Mesothelial cell of epicardium (in vitro differentiated cells): ENCODE data around the gene AKAP13. TPM values are rescaled to one million over a fixed set of nuclear protein-coding genes. Genes with fewer than 3 reads are reported as not detected.

Experiments
- DNase-seq, 2 experiments: peaks; one replicate each; pipeline ENCODE4 v3.0.0; 2021; ENCODE audit warnings: low spot score in 2 of 2; ENCODE audit not compliant: unreplicated experiment in 2 of 2
- H3K27ac Mint-ChIP-seq: 2 replicates; pipeline ENCODE4 v1.8.0; 2021; ENCODE audit warnings: mixed read lengths
- H3K27me3 Mint-ChIP-seq: 2 replicates; pipeline ENCODE4 v1.8.0; 2021; ENCODE audit warnings: low read depth, mixed read lengths
- H3K36me3 Mint-ChIP-seq: 2 replicates; pipeline ENCODE4 v1.8.0; 2021; ENCODE audit warnings: mixed read lengths
- H3K4me1 Mint-ChIP-seq: 2 replicates; pipeline ENCODE4 v1.8.0; 2021; ENCODE audit warnings: mixed read lengths
- H3K4me3 Mint-ChIP-seq: 2 replicates; pipeline ENCODE4 v1.8.0; 2021; ENCODE audit warnings: mild to moderate bottlenecking, moderate library complexity, mixed read lengths
- H3K9me3 Mint-ChIP-seq: 2 replicates; pipeline ENCODE4 v1.8.0; 2021; ENCODE audit warnings: mixed read lengths
- total RNA-seq: library from RNA; stranded (reverse); gene quantifications from 3 replicates; pipeline ENCODE4 v1.2.1, GENCODE V29; 2021
- TF ChIP-seq, protein P1 (sequence below): fragments of 200-600 bp; sonication (generic); IDR thresholded peaks from one replicate; pipeline ENCODE4 v1.5.0; 2021; ENCODE audit warnings: antibody characterized with exemption; ENCODE audit not compliant: unreplicated experiment

Gene AKAP13
- total RNA-seq, 1 donor from 2014 or later: 109 TPM

DNA sequence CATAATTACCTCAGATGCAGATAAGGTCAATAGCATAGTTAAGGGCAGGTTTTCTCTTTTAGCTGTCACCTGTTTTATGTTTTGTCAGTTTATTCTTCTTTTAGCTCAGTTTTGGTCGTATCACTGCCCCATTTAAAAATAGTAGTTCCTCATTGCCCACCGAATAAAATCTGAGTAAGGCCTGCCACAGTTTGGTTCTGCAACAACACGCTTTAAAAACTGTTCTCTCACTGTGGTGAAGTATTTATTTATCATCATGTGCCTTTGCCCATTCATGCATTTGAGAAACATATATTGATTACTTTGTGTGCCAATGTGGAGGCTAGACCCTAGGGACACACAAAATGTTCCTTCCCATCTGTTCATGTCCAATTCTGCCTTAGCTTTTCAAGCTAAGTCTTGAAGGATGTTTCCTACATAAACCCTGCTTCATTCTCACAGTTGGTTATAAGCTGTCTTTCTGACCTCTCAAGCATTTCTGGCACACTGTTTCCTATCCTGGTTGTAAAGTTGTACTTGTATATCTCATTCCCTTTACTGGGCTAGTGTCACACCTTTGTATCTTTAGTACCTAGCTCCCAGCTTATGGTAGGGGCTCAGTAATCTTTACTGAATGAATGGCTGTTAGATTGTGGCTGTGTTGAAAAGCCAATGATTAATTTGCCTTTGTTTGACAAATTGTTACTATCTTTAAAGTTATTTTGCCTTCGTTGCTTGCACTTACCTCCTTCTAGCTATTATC, 23.9 kb downstream of the AKAP13 start:
- TF ChIP-seq, protein P1, sequence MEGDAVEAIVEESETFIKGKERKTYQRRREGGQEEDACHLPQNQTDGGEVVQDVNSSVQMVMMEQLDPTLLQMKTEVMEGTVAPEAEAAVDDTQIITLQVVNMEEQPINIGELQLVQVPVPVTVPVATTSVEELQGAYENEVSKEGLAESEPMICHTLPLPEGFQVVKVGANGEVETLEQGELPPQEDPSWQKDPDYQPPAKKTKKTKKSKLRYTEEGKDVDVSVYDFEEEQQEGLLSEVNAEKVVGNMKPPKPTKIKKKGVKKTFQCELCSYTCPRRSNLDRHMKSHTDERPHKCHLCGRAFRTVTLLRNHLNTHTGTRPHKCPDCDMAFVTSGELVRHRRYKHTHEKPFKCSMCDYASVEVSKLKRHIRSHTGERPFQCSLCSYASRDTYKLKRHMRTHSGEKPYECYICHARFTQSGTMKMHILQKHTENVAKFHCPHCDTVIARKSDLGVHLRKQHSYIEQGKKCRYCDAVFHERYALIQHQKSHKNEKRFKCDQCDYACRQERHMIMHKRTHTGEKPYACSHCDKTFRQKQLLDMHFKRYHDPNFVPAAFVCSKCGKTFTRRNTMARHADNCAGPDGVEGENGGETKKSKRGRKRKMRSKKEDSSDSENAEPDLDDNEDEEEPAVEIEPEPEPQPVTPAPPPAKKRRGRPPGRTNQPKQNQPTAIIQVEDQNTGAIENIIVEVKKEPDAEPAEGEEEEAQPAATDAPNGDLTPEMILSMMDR: no peak
- Mint-ChIP-seq H3K27ac (no peak overlapping the region), H3K4me3 (no peak overlapping the region), H3K9me3 (peaks cover 4% of the 10 kb centered on the region), H3K4me1 (peaks cover 36% of the 10 kb centered on the region), H3K36me3 (peaks cover 5% of the 10 kb centered on the region), H3K27me3 (no peaks in the 10 kb centered on the region)
- DNase-seq: no peak

DNA sequence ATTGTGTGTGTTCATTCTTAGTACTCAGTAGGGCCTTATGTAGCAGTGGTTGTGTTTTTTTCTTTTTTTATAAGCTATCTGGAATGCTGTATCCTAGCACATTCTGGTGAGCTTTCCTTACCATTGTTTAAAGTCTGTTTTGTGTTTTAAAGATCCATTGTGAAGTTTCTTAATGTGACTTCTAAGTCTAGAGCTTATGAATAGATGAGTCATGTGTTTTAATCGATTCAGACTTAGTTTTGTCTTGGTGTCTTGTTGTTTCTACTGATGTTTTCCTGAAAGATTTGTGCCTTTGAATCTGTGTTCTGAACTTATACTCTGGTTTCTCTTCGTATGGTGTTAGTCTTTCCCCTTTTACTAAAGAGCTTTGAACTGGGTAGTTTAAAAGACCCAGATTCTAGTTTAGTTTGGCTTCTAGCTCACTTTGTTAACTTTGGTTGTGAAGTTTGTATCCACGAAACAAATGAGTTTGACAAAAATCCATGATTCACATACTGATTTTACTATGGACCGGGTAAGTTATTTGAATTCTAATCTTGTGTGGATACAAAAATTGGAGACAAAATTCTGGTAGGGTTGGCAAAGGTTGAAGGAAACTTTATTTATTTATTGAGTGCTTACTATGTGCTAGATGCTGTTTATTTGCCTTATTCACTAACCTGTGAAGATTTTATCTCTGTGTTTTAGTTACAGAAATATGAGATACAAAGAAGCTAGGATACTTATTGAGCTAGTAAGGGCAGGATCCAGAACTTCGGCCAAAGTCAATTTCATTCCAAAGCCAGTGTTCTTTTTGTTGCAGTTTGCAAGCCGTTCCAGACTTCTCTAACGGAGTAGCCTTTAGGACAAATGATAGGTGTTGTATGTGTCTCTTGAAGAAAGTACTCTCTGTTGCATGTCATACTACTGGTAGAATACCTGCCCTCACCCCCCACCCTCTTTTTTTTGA, 24.8 kb downstream of the AKAP13 start:
- Mint-ChIP-seq H3K4me1 (peaks cover 36% of the 10 kb centered on the region), H3K36me3 (peaks cover 7% of the 10 kb centered on the region), H3K4me3 (no peak overlapping the region)

DNA sequence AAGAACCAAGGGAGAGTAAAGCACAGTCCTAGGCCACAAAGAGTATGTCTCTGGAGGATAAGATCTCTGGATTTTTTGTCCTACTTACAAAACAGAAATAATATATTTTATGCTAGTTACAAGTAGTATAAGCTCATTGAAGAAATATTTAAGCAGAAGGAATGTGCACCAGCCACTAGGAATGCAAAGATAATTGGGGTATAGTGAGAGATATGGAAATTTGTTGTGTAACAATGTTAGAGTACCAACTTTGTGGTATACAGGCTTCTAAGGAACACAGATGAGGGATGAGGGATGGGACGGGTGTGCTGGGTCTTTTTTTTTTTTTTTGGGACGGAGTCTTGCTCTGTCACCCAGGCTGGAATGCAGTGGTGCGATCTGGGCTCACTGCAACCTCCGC, 26.5 kb downstream of the AKAP13 start:
- peak overlapping the region; percentile 30 for H3K27ac Mint-ChIP-seq
- peaks cover 15% of the 10 kb centered on the region for H3K36me3 Mint-ChIP-seq
- H3K4me1 Mint-ChIP-seq: peaks cover 33% of the 10 kb centered on the region
- no peak for DNase-seq
- peaks cover 9% of the 10 kb centered on the region for H3K9me3 Mint-ChIP-seq
- TF ChIP-seq, protein P1: no peak
- no peak overlapping the region for H3K4me3 Mint-ChIP-seq
- no peaks in the 10 kb centered on the region for H3K27me3 Mint-ChIP-seq

More for the DNA sequence above, 24.8 kb downstream of the AKAP13 start:
- no peaks in the 10 kb centered on the region for H3K27me3 Mint-ChIP-seq
- DNase-seq: no peak
- H3K27ac Mint-ChIP-seq: peak overlapping the region; percentile 59
- TF ChIP-seq, protein P1: no peak
- peaks cover 4% of the 10 kb centered on the region for H3K9me3 Mint-ChIP-seq

DNA sequence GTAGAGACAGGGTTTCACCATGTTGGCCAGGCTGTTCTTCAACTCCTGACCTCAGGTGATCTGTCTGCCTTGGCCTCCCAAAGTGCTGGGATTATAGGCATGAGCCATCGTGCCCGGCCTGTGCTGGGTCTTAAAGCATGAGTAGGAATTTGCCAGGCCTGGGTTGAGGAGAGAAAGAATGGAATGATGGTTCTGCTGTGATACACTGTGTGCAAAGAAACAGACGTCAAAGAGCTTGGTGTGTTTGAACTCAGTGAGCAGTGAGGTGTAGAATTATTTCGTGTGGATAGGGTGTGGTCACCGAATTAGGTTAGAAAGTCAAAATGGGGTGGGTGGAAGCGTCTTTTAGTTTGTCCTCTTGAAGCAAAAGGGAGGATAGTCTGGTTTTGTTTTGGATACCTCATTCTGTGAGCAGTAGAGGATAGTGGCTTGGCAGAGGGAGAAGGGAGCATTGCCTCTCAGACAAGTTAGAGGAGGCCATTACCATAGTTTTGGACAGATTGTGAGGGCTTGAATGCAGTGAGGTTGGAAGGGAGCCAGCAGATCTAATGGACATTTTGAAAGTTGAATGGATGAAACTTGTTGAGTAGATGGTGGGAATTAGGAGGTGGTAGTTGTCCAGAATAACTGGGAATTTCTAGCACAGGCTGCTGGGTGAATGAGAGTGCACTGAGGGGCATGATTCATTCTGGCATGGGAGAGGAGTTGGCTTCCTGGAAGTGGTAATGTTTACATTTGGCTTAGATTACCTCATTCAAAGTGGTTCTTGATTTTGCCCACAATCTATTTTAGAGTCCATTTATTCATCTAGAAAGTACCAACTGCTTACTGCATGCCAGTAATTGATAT, 27.2 kb downstream of the AKAP13 start:
- no peak for DNase-seq
- Mint-ChIP-seq H3K36me3 (peaks cover 15% of the 10 kb centered on the region), H3K27me3 (no peaks in the 10 kb centered on the region), H3K4me1 (peaks cover 28% of the 10 kb centered on the region), H3K27ac (no peak overlapping the region), H3K9me3 (peaks cover 9% of the 10 kb centered on the region), H3K4me3 (no peak overlapping the region)
- TF ChIP-seq, protein P1: no peak

DNA sequence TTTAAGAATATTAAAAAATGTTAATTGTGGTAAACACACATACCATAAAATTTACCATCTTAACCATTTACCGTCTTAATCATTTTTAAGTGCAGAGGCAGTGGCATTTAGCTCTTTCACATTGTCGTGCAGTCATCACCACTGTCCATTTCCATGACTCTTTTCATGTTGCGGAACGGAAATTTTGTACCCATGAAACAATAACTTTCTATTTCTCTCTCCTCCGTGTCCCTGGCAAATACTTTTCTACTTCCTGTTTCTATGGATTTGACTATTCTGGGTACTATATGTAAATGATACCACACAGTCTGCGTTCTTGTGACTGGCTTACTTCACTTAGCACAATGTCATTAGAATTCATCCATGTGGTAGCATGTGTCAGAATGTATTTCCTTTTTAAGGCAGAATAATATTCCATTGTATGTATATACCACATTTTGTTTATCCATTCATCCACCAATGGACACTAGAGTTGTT, 27.9 kb downstream of the AKAP13 start:
- Mint-ChIP-seq H3K36me3 (peaks cover 15% of the 10 kb centered on the region), H3K27ac (no peak overlapping the region), H3K4me1 (peaks cover 32% of the 10 kb centered on the region), H3K9me3 (peaks cover 9% of the 10 kb centered on the region), H3K27me3 (no peaks in the 10 kb centered on the region), H3K4me3 (no peak overlapping the region)
- DNase-seq: no peak
- TF ChIP-seq, protein P1: no peak
